ENCODE results near the gene TSPAN33.

- TF ChIP-seq CTCF (conservative IDR thresholded peaks at IDR 0.05) (no peak), ZFX (IDR thresholded peaks at IDR 0.05) (no peak)
Measured at GRCh38 chr7:129122751-129123509, 21.6 kb upstream of the TSPAN33 start.

Data from C4-2B (cell line).